Measurements from ENCODE around the gene PEX19.

GRCh38 chr1:160284782-160285344 lies at the start of gene PEX19:
- TF ChIP-seq ZBTB7A (tag by site-specific recombination; IDR thresholded peaks at IDR 0.05; ENCODE audit: low read depth) (no peak), YY1 (tag by site-specific recombination; IDR thresholded peaks at IDR 0.05) (peak; percentile 93)
- TF ChIP-seq, protein P1, sequence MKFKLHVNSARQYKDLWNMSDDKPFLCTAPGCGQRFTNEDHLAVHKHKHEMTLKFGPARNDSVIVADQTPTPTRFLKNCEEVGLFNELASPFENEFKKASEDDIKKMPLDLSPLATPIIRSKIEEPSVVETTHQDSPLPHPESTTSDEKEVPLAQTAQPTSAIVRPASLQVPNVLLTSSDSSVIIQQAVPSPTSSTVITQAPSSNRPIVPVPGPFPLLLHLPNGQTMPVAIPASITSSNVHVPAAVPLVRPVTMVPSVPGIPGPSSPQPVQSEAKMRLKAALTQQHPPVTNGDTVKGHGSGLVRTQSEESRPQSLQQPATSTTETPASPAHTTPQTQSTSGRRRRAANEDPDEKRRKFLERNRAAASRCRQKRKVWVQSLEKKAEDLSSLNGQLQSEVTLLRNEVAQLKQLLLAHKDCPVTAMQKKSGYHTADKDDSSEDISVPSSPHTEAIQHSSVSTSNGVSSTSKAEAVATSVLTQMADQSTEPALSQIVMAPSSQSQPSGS (tag by site-specific recombination; IDR thresholded peaks at IDR 0.05; ENCODE audit: low read depth) = no peak
